Heart right ventricle (tissue), 16 donors: ENCODE data around the gene ZNF846. TPM values are rescaled to one million over a fixed set of nuclear protein-coding genes. Genes with fewer than 3 reads are reported as not detected.
"Not testable (repeated sequence)": the region's sequence is repeated elsewhere in the genome, so short reads cannot be mapped to it uniquely, and the experiment has no call there.

ENCODE experiments used
- ATAC-seq, 8 donors: fragments of 200-7000 bp; cut with Tn5 transposase; one replicate each; pipeline ENCODE4 v1.9.1; 2020; ENCODE audit warnings: mild to moderate bottlenecking in 8 of 8, moderate library complexity in 8 of 8, moderate number of reproducible peaks in 1 of 8
- DNase-seq, 2 donors: peaks; one replicate each; pipeline ENCODE4 v3.0.0-alpha.2; 2020
- H3K27ac ChIP-seq, 10 donors: fragments of 200-600 bp; sonication (generic) in 2 of 10; one replicate each; pipeline versions ENCODE4 v1.5.0 to v1.8.0; 2020 to 2022; ENCODE audit warnings: mild to moderate bottlenecking in 3 of 10
- H3K27me3 ChIP-seq, 7 donors: fragments of 200-600 bp; one replicate each; pipeline ENCODE4 v1.8.0; 2021 to 2022; ENCODE audit warnings: mild to moderate bottlenecking in 2 of 7
- H3K36me3 ChIP-seq, 9 donors: fragments of 200-600 bp; sonication (generic) in 1 of 9; one replicate each; pipeline versions ENCODE4 v1.5.0 to v1.8.0; 2020 to 2022; ENCODE audit warnings: mild to moderate bottlenecking in 2 of 9
- H3K4me1 ChIP-seq, 9 donors: fragments of 200-600 bp; sonication (generic) in 1 of 9; one replicate each; pipeline versions ENCODE4 v1.5.0 to v1.8.0; 2020 to 2022; ENCODE audit warnings: mild to moderate bottlenecking in 4 of 9
- H3K4me3 ChIP-seq, 10 donors: fragments of 200-600 bp; sonication (generic) in 2 of 10; one replicate each; pipeline versions ENCODE4 v1.5.0 to v1.8.0; 2020 to 2022; ENCODE audit warnings: mild to moderate bottlenecking in 7 of 10, moderate library complexity in 2 of 10
- H3K9me3 ChIP-seq, 11 donors: fragments of 200-600 bp in 10 of 11; sonication (generic) in 2 of 11; one replicate each; pipeline versions ENCODE4 v1.5.0 to v1.8.0; 2013 to 2022; ENCODE audit warnings: mild to moderate bottlenecking in 2 of 11, control low read depth in 1 of 11, moderate library complexity in 1 of 11
- WGBS, 2 donors: extraction: QIAGEN DNeasy Blood & Tissue Kit; methylation state at CpG; one replicate each; pipeline ENCODE4 v1.1.7; 2013; ENCODE audit warnings: inconsistent platforms in 1 of 2; 5-methylcytosine and 5-hydroxymethylcytosine counted together
- intact Hi-C, 10 donors: fragments of 100-400 bp; cut with DNase I; formaldehyde crosslinking; loops; one replicate each; pipeline versions ENCODE4 v1.11.1 to v1.14.2; 2022
- polyA plus RNA-seq, 2 donors: library from polyadenylated mRNA; stranded (reverse); fragments of 200-250 nt; gene quantifications; one replicate each; pipeline ENCODE4 v1.2.3, GENCODE V29; 2013
- total RNA-seq, 10 donors: library from RNA; stranded (reverse); fragmentation: NEBNext Ultra II Directional in 3 of 10; extraction: Animal tissue kit (Norgen Biotek cat#: 25700) in 3 of 10; gene quantifications; one replicate each; pipeline versions ENCODE4 v1.2.1 to v1.2.4, GENCODE V29; 2021 to 2023
- TF ChIP-seq, protein P1 (sequence below), 9 donors: fragments of 200-600 bp; sonication (generic) in 2 of 9; IDR thresholded peaks; one replicate each; pipeline versions ENCODE4 v1.5.0 to v1.8.0; 2021 to 2022; ENCODE audit warnings: antibody characterized with exemption in 9 of 9, mild to moderate bottlenecking in 5 of 9, moderate library complexity in 1 of 9
- donor health status: Arrhythmogenic right ventricular cardiomyopathy.
- donor health status: ischemic (EF 13 %, LVEDD 7.1; RV severe dilation, severe dysfunction).
- donor health status: healthy with polysubstance abuse.
- donor health status: DM: no; HTN: yes; CAD: no.
- donor health status: DM: no; HTN: no; CAD: no.
- donor health status: ischemic (EF 25% LVEDD 6.9; RV normal size, moderate dysfunction).
- donor health status: ischemic (EF 25% LVEDD 5.7; RV mildly dilated, moderate dysfunction).
- donor health status: healthy.
- donor health status: DM: yes; HTN: yes; CAD: no.
- donor health status: Ischemic cardiomyopathy.
- donor health status: ischemic (EF 35%, LVEDD 5.7; RV mildly dilated, moderate dysfunction).
- donor health status: nonischemic (EF 11% LVEDD 7.7; RV severe dilation, severe dysfunction).
- donor health status: DM: yes; HTN: yes; CAD: no.
- donor health status: PGD.
- donor health status: ischemic (EF 29% LVEDD 5.4; RV normal size, mild dysfunction).
- donor health status: nonischemic (EF 23%, LVEDD 6.1; RV moderate dilation, normal function).

ZNF846 gene
- total and polyA plus RNA-seq, 12 donors, result 3.9 to 21.4 (median 10.1) TPM

DNA sequence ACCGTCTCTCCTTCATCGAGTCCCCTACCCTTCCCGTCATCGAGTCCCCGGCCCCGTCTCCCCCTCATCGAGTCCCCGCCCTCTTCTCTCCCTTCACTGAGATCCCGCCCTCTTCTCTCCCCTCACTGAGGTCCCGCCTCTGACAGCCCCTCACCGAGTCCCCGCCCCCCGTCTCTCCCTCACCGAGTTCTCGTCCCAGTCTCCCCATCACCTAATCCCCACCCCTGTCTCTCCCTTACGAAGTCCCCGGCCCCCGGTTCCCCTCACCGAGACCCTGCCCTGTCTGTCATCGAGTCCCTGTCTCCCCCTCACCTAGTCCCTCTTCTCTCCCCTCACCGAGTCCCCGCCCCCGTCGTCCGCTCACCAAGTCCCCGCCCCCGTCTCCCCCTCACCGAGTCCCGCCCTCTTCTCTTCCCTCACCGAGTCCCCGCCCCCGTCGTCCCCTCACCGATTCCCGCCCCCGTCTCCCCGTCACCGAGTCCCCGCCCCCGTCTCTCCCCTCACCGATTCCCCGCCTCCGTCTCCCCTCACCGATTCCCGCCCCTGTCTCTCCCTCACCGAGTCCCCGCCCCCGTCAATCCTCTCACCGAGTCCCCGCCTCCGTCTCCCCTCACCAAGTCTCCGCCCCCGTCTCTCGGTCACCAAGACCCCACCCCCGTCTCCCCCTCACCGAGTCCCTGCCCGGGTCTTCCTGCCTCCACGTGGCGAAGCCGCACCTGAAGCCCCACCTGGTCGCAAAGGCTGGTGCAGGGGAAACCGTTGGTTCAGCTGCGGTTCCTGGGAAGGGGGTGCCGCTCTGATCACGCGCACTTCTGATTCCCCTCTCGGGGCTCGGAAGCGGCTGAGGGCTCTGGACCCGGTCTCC is 23.9 kb upstream of the ZNF846 start:
- peaks cover 0 to 35% (median 16%) of the 10 kb centered on the region in 9 donors for H3K4me1 ChIP-seq
- ATAC-seq, result peak; percentile 77 to 87 (median 82)
- peak; percentile 91 to 95 for DNase-seq
- intact Hi-C loops, result loop anchor here in 9 of 10 donors (1.0 to 10.0 kb wide), 14 partner anchors 26 to 958 kb away; partner anchors contain the start of genes FBXL12 (in 4 of the 9), ZNF317 (in 3 of the 9), ZNF561 (in 3 of the 9) and ZNF121 (in 2 of the 9)
- H3K9me3 ChIP-seq, result no peaks in the 10 kb centered on the region
- H3K36me3 ChIP-seq, result no peaks in the 10 kb centered on the region
- WGBS, 2 donors, result 3 to 5% methylated on average over 64 to 70 of the region's 70 CpGs
- peak overlapping the region; percentile 70 to 90 (median 85) for H3K27ac ChIP-seq
- H3K4me3 ChIP-seq, result peak overlapping the region; percentile 48 to 75 (median 69)
- H3K27me3 ChIP-seq, result no peaks in the 10 kb centered on the region
- TF ChIP-seq, protein P1, sequence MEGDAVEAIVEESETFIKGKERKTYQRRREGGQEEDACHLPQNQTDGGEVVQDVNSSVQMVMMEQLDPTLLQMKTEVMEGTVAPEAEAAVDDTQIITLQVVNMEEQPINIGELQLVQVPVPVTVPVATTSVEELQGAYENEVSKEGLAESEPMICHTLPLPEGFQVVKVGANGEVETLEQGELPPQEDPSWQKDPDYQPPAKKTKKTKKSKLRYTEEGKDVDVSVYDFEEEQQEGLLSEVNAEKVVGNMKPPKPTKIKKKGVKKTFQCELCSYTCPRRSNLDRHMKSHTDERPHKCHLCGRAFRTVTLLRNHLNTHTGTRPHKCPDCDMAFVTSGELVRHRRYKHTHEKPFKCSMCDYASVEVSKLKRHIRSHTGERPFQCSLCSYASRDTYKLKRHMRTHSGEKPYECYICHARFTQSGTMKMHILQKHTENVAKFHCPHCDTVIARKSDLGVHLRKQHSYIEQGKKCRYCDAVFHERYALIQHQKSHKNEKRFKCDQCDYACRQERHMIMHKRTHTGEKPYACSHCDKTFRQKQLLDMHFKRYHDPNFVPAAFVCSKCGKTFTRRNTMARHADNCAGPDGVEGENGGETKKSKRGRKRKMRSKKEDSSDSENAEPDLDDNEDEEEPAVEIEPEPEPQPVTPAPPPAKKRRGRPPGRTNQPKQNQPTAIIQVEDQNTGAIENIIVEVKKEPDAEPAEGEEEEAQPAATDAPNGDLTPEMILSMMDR (IDR thresholded peaks at IDR 0.05), result no peak

DNA sequence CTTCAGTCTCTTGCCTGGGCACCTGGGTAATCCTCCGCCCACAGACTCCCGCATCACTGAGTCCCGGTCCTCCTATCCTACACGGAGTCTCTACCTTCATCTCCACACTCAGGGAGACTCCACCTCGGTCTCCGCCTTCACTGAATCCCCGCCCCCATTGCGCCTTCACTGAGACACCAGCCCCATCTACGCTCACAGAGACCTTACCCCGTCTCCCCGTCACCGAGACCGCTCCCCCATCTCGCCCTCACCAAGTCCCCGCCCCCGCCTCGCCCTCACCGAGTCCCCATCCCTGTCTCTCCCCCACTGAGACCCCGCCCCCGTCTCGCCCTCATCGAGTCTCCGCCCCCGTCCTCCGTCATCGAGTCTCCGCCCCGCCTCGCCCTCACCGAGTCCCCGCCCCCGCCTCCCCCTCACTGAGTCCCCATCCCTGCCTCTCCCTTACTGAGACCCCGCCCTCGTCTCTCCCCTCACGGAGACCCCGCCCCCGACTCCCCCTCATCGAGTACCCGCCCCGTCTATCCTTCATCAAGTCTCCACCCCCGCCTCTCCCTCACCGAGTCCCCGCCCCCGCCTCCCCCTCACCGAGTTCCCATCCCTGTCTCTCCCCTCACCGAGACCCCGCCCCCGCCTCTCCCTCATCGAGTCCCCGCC is 23.1 kb upstream of the ZNF846 start:
- Histone ChIP-seq H3K27ac (peak overlapping the region; percentile 48 to 90 (median 83)), H3K4me3 (peak overlapping the region; percentile 28 to 75 (median 69)), H3K9me3 (no peaks in the 10 kb centered on the region), H3K27me3 (no peaks in the 10 kb centered on the region), H3K4me1 (peaks cover 0 to 36% (median 16%) of the 10 kb centered on the region in 9 donors), H3K36me3 (no peaks in the 10 kb centered on the region)
- WGBS, 2 donors, result 2 to 5% methylated on average over 46 to 50 of the region's 50 CpGs
- DNase-seq (peak; percentile 96 to 98), ATAC-seq (peak; percentile 80 to 87 (median 84))
- intact Hi-C loops, result loop anchor here in 9 of 10 donors (1.0 to 10.0 kb wide), 16 partner anchors 27 to 957 kb away; partner anchors contain the start of genes FBXL12 (in 4 of the 9), ZNF317 (in 3 of the 9), ZNF561 (in 3 of the 9) and ZNF121 (in 2 of the 9)
- TF ChIP-seq, protein P1 (IDR thresholded peaks at IDR 0.05), result no peak

DNA sequence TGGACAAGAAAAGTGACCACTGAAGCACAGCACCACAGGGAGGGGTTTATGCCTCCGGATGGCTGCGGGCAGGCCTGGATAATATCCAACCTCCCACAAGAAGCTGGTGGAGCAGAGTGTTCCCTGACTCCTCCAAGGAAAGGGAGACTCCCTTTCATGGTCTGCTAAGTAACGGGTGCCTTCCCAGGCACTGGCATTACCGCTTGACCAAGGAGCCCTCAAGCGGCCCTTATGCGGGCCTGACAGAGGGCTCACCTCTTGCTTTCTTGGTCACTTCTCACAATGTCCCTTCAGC is 22.5 kb upstream of the ZNF846 start:
- H3K27me3 ChIP-seq, H3K36me3 ChIP-seq, ATAC-seq, H3K9me3 ChIP-seq, DNase-seq: not testable (repeated sequence)
- Histone ChIP-seq H3K4me3 (peak overlapping the region in 7 of 10 donors; percentile 62 to 75 (median 70)), H3K27ac (peak overlapping the region in 8 of 10 donors; percentile 65 to 90 (median 85)), H3K4me1 (peaks cover 0 to 35% (median 21%) of the 10 kb centered on the region in 9 donors)
- intact Hi-C loops, result loop anchor here in 8 of 10 donors (2.0 to 10.0 kb wide), 13 partner anchors 164 to 956 kb away; partner anchors contain the start of genes ZNF317 (in 3 of the 8), ZNF121 (in 2 of the 8), MBD3L1 (in 1 of the 8) and ZNF266 (in 1 of the 8)
- 72 to 80% methylated on average over 6 of the region's 6 CpGs for WGBS, 2 donors

DNA sequence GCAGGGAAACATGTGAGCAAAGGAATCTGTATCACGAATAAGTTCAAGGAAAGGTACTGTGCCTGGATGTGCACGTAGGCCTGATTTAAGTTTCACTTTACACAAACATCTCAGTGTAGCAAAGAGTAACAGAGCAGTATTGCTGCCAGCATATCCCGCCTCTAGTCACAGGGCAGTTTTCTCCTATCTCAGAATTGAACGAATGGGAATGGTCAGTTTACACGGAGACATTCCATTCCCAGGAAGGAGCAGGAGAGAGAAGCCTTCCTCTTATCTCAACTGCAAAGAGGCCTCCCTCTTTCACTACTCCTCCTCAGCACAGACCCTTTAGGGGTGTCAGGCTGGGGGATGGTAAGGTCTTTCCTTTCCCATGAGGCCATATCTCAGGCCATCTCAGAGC is 21.0 kb upstream of the ZNF846 start:
- 32 to 33% methylated on average over 5 of the region's 5 CpGs for WGBS, 2 donors
- not testable (repeated sequence) for H3K27me3 ChIP-seq, ATAC-seq

DNA sequence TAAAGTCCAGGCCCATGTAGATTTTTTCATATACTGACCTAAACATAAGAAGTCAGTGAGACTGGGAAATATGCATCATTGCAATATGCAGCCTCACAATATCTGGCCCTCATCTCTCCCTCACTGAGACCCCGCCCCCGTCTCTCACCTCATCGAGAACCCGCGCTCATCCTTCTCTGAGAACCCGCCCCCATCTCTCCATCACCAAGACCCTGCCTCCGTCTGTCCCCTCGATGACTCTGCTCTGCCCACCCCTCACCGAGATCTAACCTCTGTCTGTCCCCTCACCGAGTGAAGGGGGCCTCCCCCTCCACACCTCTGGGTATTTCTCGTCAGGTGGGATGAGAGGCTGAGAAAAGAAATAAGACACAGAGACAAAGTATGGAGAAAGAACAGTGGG is 20.5 kb upstream of the ZNF846 start:
- Histone ChIP-seq H3K36me3 (no peaks in the 10 kb centered on the region), H3K27ac (no peak overlapping the region), H3K4me1 (peaks cover 0 to 42% (median 30%) of the 10 kb centered on the region in 9 donors), H3K27me3 (no peaks in the 10 kb centered on the region), H3K9me3 (no peaks in the 10 kb centered on the region), H3K4me3 (no peak overlapping the region)
- intact Hi-C loops, result loop anchor here in 3 of 10 donors (5.0 to 10.0 kb wide), 3 partner anchors 114 to 654 kb away; partner anchors contain the start of gene ZNF562 (in 2 of the 3)
- no peak for DNase-seq
- TF ChIP-seq, protein P1 (IDR thresholded peaks at IDR 0.05), result no peak
- WGBS, 2 donors, result 65 to 69% methylated on average over 11 of the region's 11 CpGs
- ATAC-seq, result no peak

More for the DNA sequence above, 21.0 kb upstream of the ZNF846 start:
- DNase-seq, H3K36me3 ChIP-seq, H3K9me3 ChIP-seq: not testable (repeated sequence)
- peak overlapping the region in 1 of 10 donors; percentile 7 for H3K4me3 ChIP-seq
- H3K4me1 ChIP-seq, result peaks cover 0 to 38% (median 27%) of the 10 kb centered on the region in 9 donors
- H3K27ac ChIP-seq, result peak overlapping the region in 1 of 10 donors; percentile 41
- intact Hi-C loops, result loop anchor here in 3 of 10 donors (5.0 to 10.0 kb wide), 3 partner anchors 115 to 655 kb away; partner anchors contain the start of gene ZNF562 (in 2 of the 3)

DNA sequence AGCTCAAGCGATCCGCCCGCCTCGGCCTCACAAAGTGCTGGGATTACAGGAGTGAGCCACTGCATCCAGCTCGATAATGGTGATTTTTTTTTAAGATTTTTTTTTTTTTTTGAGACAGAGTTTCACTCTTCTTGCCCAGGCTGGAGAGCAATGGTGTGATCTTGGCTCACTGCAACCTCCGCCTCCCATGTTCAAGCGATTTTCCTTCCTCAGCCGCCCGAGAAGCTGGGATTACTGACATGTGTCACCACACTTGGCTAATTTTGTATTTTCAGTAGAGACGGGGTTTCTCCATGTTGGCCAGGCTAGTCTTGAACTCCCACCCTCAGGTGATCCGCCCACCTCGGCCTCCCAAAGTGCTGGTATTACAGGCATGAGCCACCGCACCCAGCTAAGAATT is 20.1 kb upstream of the ZNF846 start:
- intact Hi-C loops, result loop anchor here in 3 of 10 donors (5.0 to 10.0 kb wide), 3 partner anchors 114 to 654 kb away; partner anchors contain the start of gene ZNF562 (in 2 of the 3)
- not testable (repeated sequence) for H3K4me3 ChIP-seq, DNase-seq, H3K9me3 ChIP-seq, ATAC-seq, H3K27me3 ChIP-seq, H3K27ac ChIP-seq, H3K36me3 ChIP-seq
- 91 to 95% methylated on average over 13 of the region's 13 CpGs for WGBS, 2 donors
- peaks cover 0 to 42% (median 30%) of the 10 kb centered on the region in 9 donors for H3K4me1 ChIP-seq
